Lung (tissue), 12 donors: ENCODE data around the gene FCER2. TPM values are rescaled to one million over a fixed set of nuclear protein-coding genes. Genes with fewer than 3 reads are reported as not detected.

ENCODE experiments used
- ATAC-seq: fragments of 200-7000 bp; cut with Tn5 transposase; one replicate; pipeline ENCODE4 v1.9.1; 2020; ENCODE audit warnings: moderate number of reproducible peaks; ENCODE audit not compliant: insufficient read depth, low FRiP score
- DNase-seq, 3 donors: peaks; one replicate each; pipeline ENCODE4 v3.0.0-alpha.2; 2013 to 2017
- H3K27ac ChIP-seq, 2 donors: one replicate each; pipeline ENCODE4 v1.5.1; 2013; ENCODE audit warnings: mild to moderate bottlenecking in 2 of 2, moderate library complexity in 2 of 2, control low read depth in 1 of 2, inconsistent platforms in 1 of 2, low read depth in 1 of 2, low read length in 1 of 2
- H3K27me3 ChIP-seq, 3 donors: one replicate each; pipeline ENCODE4 v1.5.1; 2013; ENCODE audit warnings: low read length in 2 of 3; ENCODE audit not compliant: control insufficient read depth in 3 of 3, insufficient read depth in 3 of 3
- H3K36me3 ChIP-seq, 4 donors: one replicate each; pipeline ENCODE4 v1.5.1; 2013; ENCODE audit warnings: low read length in 4 of 4, mild to moderate bottlenecking in 1 of 4, moderate library complexity in 1 of 4; ENCODE audit not compliant: control insufficient read depth in 4 of 4, insufficient read depth in 4 of 4
- H3K4me1 ChIP-seq, 5 donors: one replicate each; pipeline ENCODE4 v1.5.1; 2013; ENCODE audit warnings: low read length in 5 of 5, mild to moderate bottlenecking in 2 of 5, moderate library complexity in 1 of 5; ENCODE audit not compliant: control insufficient read depth in 5 of 5, insufficient read depth in 5 of 5
- H3K4me3 ChIP-seq: one replicate; pipeline ENCODE4 v1.5.1; 2013; ENCODE audit warnings: mild to moderate bottlenecking, control low read depth, moderate library complexity
- H3K9ac ChIP-seq, 2 donors: one replicate each; pipeline ENCODE4 v1.5.1; 2013; ENCODE audit warnings: low read length in 2 of 2, control low read depth in 1 of 2; ENCODE audit not compliant: insufficient read depth in 1 of 2
- H3K9me3 ChIP-seq, 4 donors: one replicate each; pipeline ENCODE4 v1.5.1; 2013; ENCODE audit warnings: low read length in 3 of 4, mild to moderate bottlenecking in 1 of 4, moderate library complexity in 1 of 4; ENCODE audit not compliant: control insufficient read depth in 4 of 4, insufficient read depth in 3 of 4
- WGBS, 2 donors: extraction: QIAGEN DNeasy Blood & Tissue Kit; methylation state at CpG; one replicate each; pipeline ENCODE4 v1.1.7; 2013; 5-methylcytosine and 5-hydroxymethylcytosine counted together
- polyA plus RNA-seq, 2 donors: library from polyadenylated mRNA; stranded (reverse); fragments of 200-250 nt; gene quantifications; one replicate each; pipeline ENCODE4 v1.2.1, GENCODE V29; 2013
- total RNA-seq, 2 donors: library from RNA; depleted of rRNA in 1 of 2; stranded (reverse); fragments of >200 nt in 1 of 2; gene quantifications; one replicate each; pipeline ENCODE4 v1.2.1, GENCODE V29; 2014 to 2021
- TF ChIP-seq, protein P1 (sequence below): IDR thresholded peaks from 2 replicates; pipeline ENCODE4 v1.5.1; 2012; ENCODE audit warnings: mild to moderate bottlenecking; ENCODE audit errors: control extremely low read depth, extremely low read depth
- donor health status: control.
- donor health status: control.
- donor health status: Bipolar disorder and iron deficiency.
- donor health status: healthy.
- donor health status: DM: yes; HTN: yes; CAD: no.

FCER2 gene
- total and polyA plus RNA-seq, 4 donors, result 0.37 to 1.2 (median 0.45) TPM

GRCh38 chr19:7658219-7658686 is 43.7 kb downstream of the FCER2 start:
- H3K4me1 ChIP-seq, result no peaks in the 10 kb centered on the region
- TF ChIP-seq, protein P1, sequence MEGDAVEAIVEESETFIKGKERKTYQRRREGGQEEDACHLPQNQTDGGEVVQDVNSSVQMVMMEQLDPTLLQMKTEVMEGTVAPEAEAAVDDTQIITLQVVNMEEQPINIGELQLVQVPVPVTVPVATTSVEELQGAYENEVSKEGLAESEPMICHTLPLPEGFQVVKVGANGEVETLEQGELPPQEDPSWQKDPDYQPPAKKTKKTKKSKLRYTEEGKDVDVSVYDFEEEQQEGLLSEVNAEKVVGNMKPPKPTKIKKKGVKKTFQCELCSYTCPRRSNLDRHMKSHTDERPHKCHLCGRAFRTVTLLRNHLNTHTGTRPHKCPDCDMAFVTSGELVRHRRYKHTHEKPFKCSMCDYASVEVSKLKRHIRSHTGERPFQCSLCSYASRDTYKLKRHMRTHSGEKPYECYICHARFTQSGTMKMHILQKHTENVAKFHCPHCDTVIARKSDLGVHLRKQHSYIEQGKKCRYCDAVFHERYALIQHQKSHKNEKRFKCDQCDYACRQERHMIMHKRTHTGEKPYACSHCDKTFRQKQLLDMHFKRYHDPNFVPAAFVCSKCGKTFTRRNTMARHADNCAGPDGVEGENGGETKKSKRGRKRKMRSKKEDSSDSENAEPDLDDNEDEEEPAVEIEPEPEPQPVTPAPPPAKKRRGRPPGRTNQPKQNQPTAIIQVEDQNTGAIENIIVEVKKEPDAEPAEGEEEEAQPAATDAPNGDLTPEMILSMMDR, result no peak
- WGBS, 2 donors, result 25 to 28% methylated on average over 9 of the region's 9 CpGs
- ATAC-seq (no peak), DNase-seq (peak in 2 of 3 donors; percentile 19 to 39)
- no peak overlapping the region for H3K4me3 ChIP-seq
- H3K27me3 ChIP-seq, result no peaks in the 10 kb centered on the region
- no peak overlapping the region for H3K9ac ChIP-seq
- H3K36me3 ChIP-seq, result no peaks in the 10 kb centered on the region
- H3K9me3 ChIP-seq, result no peaks in the 10 kb centered on the region
- H3K27ac ChIP-seq, result peak overlapping the region in 1 of 2 donors; percentile 26

DNA sequence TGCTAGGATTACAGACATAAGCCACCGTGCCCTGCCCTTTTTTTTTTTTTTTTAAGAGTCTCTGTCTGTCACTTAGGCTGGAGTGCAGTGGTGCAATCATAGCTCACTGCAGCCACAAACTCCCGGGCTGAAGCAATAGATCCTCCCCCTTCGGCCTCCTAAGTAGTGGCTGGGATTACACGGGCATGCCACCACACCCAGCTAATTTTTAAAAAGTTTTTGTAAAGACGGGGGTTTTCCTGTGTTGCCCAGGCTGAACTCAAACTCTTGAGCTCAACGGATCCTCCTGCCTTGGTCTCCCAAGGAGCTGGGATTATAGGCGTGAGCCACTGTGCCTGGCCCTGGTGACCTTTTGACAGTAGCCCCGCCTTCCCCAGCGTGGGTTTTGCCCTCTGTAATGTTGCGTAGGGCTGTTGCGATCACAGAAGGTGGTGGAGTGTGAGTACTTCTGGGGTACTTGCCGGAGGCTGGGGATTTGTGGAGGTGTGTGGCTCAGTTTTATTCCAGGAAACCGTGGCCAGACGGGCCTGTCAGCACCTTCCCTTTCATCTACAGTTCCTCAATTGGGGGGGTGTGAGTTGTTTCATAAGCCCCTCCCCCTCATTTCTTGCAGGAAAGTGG is 44.7 kb downstream of the FCER2 start:
- peaks cover 0 to 1% (median 1%) of the 10 kb centered on the region in 5 donors for H3K4me1 ChIP-seq
- peak overlapping the region in 1 of 2 donors; percentile 94 for H3K27ac ChIP-seq
- no peaks in the 10 kb centered on the region for H3K27me3 ChIP-seq
- no peak overlapping the region for H3K9ac ChIP-seq
- no peak overlapping the region for H3K4me3 ChIP-seq
- TF ChIP-seq, protein P1, result no peak
- peak; percentile 50 for ATAC-seq
- no peaks in the 10 kb centered on the region for H3K9me3 ChIP-seq
- 13 to 24% methylated on average over 14 of the region's 14 CpGs for WGBS, 2 donors
- H3K36me3 ChIP-seq, result no peaks in the 10 kb centered on the region
- no peak for DNase-seq

GRCh38 chr19:7655581-7655980 is 46.4 kb downstream of the FCER2 start:
- ATAC-seq (no peak), DNase-seq (no peak)
- TF ChIP-seq, protein P1, result no peak
- Histone ChIP-seq H3K4me1 (peaks cover 0 to 4% (median 1%) of the 10 kb centered on the region in 5 donors), H3K9me3 (no peaks in the 10 kb centered on the region), H3K27ac (peak overlapping the region in 1 of 2 donors; percentile 73), H3K36me3 (no peaks in the 10 kb centered on the region), H3K9ac (no peak overlapping the region), H3K27me3 (no peaks in the 10 kb centered on the region), H3K4me3 (no peak overlapping the region)
- 32 to 57% methylated on average over 8 of the region's 8 CpGs for WGBS, 2 donors
